Activated CD8-positive, alpha-beta memory T cell treated with anti-CD3 and anti-CD28 coated beads for 4 hours (primary cell): Measurements from ENCODE around the gene CRPPA.

Source experiments
- DNase-seq, 2 donors: peaks; one replicate each; pipeline ENCODE4 v3.0.0-alpha.2; 2020; ENCODE audit warnings: low read depth in 2 of 2

The CRPPA gene

GRCh38 chr7:16422917-16423316 is 1.6 kb upstream of the CRPPA start:
- no peak for DNase-seq

GRCh38 chr7:16422103-16422435 is 731 bp upstream of the CRPPA start:
- DNase-seq = no peak

GRCh38 chr7:16420649-16421332 is 547 bp downstream of the CRPPA start:
- peak; percentile 69 to 78 for DNase-seq

GRCh38 chr7:16420329-16420648 is 1.0 kb downstream of the CRPPA start:
- no peak for DNase-seq

GRCh38 chr7:16419859-16420258 is 1.5 kb downstream of the CRPPA start:
- DNase-seq = no peak

GRCh38 chr7:16419126-16419525 is 2.2 kb downstream of the CRPPA start:
- DNase-seq = no peak

GRCh38 chr7:16417906-16418305 is 3.4 kb downstream of the CRPPA start:
- DNase-seq = no peak

- no peak for DNase-seq
These were observed 4.8 kb downstream of the CRPPA start for GRCh38 chr7:16416289-16417282.

- no peak for DNase-seq
These were observed 8.8 kb downstream of the CRPPA start for GRCh38 chr7:16412274-16413254.

GRCh38 chr7:16411391-16411790 is 9.9 kb downstream of the CRPPA start:
- DNase-seq = no peak

GRCh38 chr7:16409777-16410176 is 11.6 kb downstream of the CRPPA start:
- no peak for DNase-seq

- no peak for DNase-seq
These were observed 16.7 kb downstream of the CRPPA start for GRCh38 chr7:16404636-16405035.

GRCh38 chr7:16403475-16403874 is 17.9 kb downstream of the CRPPA start:
- no peak for DNase-seq

- no peak for DNase-seq
These were observed 18.4 kb downstream of the CRPPA start for GRCh38 chr7:16402940-16403339.

- no peak for DNase-seq
These were observed 19.2 kb downstream of the CRPPA start for GRCh38 chr7:16402091-16402490.

GRCh38 chr7:16400893-16401275 is 20.5 kb downstream of the CRPPA start:
- no peak for DNase-seq

- DNase-seq = no peak
These were observed 21.1 kb downstream of the CRPPA start for GRCh38 chr7:16399916-16400892.

GRCh38 chr7:16399265-16399831 is 22.0 kb downstream of the CRPPA start:
- DNase-seq = no peak

- no peak for DNase-seq
These were observed 23.0 kb downstream of the CRPPA start for GRCh38 chr7:16398146-16399017.
